ENCODE results near the gene PANX3. TPM values are rescaled to one million over a fixed set of nuclear protein-coding genes. Genes with fewer than 3 reads are reported as not detected.
"Not testable (repeated sequence)": the region's sequence is repeated elsewhere in the genome, so short reads cannot be mapped to it uniquely, and the experiment has no call there.

Gene PANX3
- total RNA-seq, 5 donors from 2014 or later (not counting 1 experiment from before 2014, with no cell fraction given) = not detected

DNA sequence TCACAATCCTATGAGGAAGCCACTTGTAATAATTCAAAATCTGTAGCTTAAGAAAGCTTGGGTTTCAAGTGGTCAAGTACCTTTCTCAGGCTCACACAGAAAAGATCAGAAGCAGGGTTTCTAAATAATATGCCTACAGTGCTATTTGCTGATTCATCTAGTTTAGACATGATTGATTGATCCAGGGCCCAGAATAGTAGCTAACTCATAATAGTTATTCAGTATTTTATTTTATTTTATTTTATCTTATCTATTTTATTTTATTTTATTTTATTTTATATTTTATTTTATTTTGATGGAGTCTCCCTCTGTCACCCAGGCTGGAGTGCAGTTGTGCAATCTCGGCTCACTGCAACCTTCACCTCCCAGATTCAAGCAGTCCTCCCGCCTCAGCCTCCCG, 15.9 kb upstream of the PANX3 start:
- Mint-ChIP-seq H3K4me1 (no peaks in the 10 kb centered on the region), H3K27ac (no peak overlapping the region), H3K4me3 (no peak overlapping the region), H3K36me3 (no peaks in the 10 kb centered on the region), H3K9me3 (no peaks in the 10 kb centered on the region), H3K27me3 (peaks cover 16 to 22% of the 10 kb centered on the region in 2 donors)
- Histone ChIP-seq H3K9me3 (no peaks in the 10 kb centered on the region), H3K4me3 (ENCODE audit: control insufficient read depth in 1 of 2, extremely low read depth in 1 of 2, low read length in 1 of 2) (no peak overlapping the region), H3K27ac (ENCODE audit: low read length) (no peak overlapping the region), H3K36me3 (ENCODE audit: control insufficient read depth in 2 of 2, extremely low read depth in 1 of 2, insufficient read depth in 1 of 2, low read length in 1 of 2) (no peaks in the 10 kb centered on the region), H3K27me3 (replicated peaks in 1 of 2; ENCODE audit: control insufficient read depth in 2 of 2, extremely low read depth in 1 of 2, insufficient read depth in 2 of 2, low read length in 1 of 2) (peaks cover 0 to 3% of the 10 kb centered on the region in 2 experiments), H3K4me1 (ENCODE audit: control insufficient read depth in 1 of 2, extremely low read depth in 1 of 2, insufficient read depth in 2 of 2, low read length in 2 of 2) (no peaks in the 10 kb centered on the region)
- POLR2A ChIA-PET = no interaction called here
- no CpG with 5 or more reads among the region's 3 CpGs for WGBS (ENCODE audit: insufficient coverage)
- CTCF ChIA-PET = interaction anchor here in 1 of 2 donors (1.4 kb wide), 1 partner anchor 10 kb away, joined by 3 read pairs; no protein-coding TSS in a partner anchor
- DNase-seq (no peak), ATAC-seq (replicated peaks in 1 of 4) (no peak)

DNA sequence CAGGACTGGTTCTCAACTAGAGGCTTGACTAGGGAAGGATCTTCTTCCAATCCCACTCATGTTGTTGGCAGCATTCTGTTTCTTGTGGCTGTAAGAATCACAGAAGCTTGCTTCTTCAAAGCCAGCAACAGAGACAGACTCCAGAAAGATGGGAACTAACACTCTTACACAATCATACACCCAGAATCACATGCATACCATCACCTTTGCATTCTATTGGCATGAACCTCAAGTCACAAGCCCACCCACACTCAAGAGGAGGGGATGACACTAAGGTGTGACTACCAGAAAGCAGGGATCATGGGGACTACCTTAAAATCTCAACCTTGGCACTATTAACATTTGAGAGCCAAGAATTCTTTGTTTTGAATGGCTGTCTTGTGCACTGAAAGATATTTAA, 13.6 kb upstream of the PANX3 start:
- H3K4me1 ChIP-seq (ENCODE audit: control insufficient read depth in 1 of 2, extremely low read depth in 1 of 2, insufficient read depth in 2 of 2, low read length in 2 of 2) = no peaks in the 10 kb centered on the region
- Mint-ChIP-seq H3K27me3 (peaks cover 24 to 35% of the 10 kb centered on the region in 2 donors), H3K4me3 (no peak overlapping the region), H3K9me3 (no peaks in the 10 kb centered on the region), H3K4me1 (no peaks in the 10 kb centered on the region), H3K36me3 (no peaks in the 10 kb centered on the region), H3K27ac (no peak overlapping the region)
- no peak overlapping the region for H3K4me3 ChIP-seq (ENCODE audit: control insufficient read depth in 1 of 2, extremely low read depth in 1 of 2, low read length in 1 of 2)
- no peak overlapping the region for H3K27ac ChIP-seq (ENCODE audit: low read length)
- ChIA-PET POLR2A (no interaction called here), CTCF (no interaction called here)
- no peak for DNase-seq
- H3K36me3 ChIP-seq (ENCODE audit: control insufficient read depth in 2 of 2, extremely low read depth in 1 of 2, insufficient read depth in 1 of 2, low read length in 1 of 2) = no peaks in the 10 kb centered on the region
- no peak for ATAC-seq (replicated peaks in 1 of 4)
- no peaks in the 10 kb centered on the region for H3K9me3 ChIP-seq
- peaks cover 0 to 3% of the 10 kb centered on the region in 2 experiments for H3K27me3 ChIP-seq (replicated peaks in 1 of 2; ENCODE audit: control insufficient read depth in 2 of 2, extremely low read depth in 1 of 2, insufficient read depth in 2 of 2, low read length in 1 of 2)

GRCh38 chr11:124600621-124601320, 10.5 kb upstream of the PANX3 start:
- CTCF ChIA-PET = interaction anchor here in 1 of 2 donors (0.7 kb wide), 1 partner anchor 44 kb away, joined by 3 read pairs; no protein-coding TSS in a partner anchor
- no peaks in the 10 kb centered on the region for H3K36me3 Mint-ChIP-seq
- no peak overlapping the region for H3K27ac ChIP-seq (ENCODE audit: low read length)
- no peak overlapping the region for H3K4me3 ChIP-seq (ENCODE audit: control insufficient read depth in 1 of 2, extremely low read depth in 1 of 2, low read length in 1 of 2)
- no peaks in the 10 kb centered on the region for H3K36me3 ChIP-seq (ENCODE audit: control insufficient read depth in 2 of 2, extremely low read depth in 1 of 2, insufficient read depth in 1 of 2, low read length in 1 of 2)
- no CpG with 5 or more reads among the region's 5 CpGs for WGBS (ENCODE audit: insufficient coverage)
- no peaks in the 10 kb centered on the region for H3K9me3 ChIP-seq
- no peak overlapping the region for H3K27ac Mint-ChIP-seq
- no peaks in the 10 kb centered on the region for H3K27me3 ChIP-seq (replicated peaks in 1 of 2; ENCODE audit: control insufficient read depth in 2 of 2, extremely low read depth in 1 of 2, insufficient read depth in 2 of 2, low read length in 1 of 2)
- H3K4me1 ChIP-seq (ENCODE audit: control insufficient read depth in 1 of 2, extremely low read depth in 1 of 2, insufficient read depth in 2 of 2, low read length in 2 of 2) = no peaks in the 10 kb centered on the region
- DNase-seq = no peak
- H3K27me3 Mint-ChIP-seq = peaks cover 24 to 38% of the 10 kb centered on the region in 2 donors
- no peaks in the 10 kb centered on the region for H3K4me1 Mint-ChIP-seq
- H3K9me3 Mint-ChIP-seq = no peaks in the 10 kb centered on the region
- POLR2A ChIA-PET = interaction anchor here in 1 of 2 donors (0.5 kb wide), 1 partner anchor 824 kb away, joined by 4 read pairs; no protein-coding TSS in a partner anchor
- no peak for ATAC-seq (replicated peaks in 1 of 4)
- H3K4me3 Mint-ChIP-seq = no peak overlapping the region

GRCh38 chr11:124602193-124602592, 9.0 kb upstream of the PANX3 start:
- 42% methylated on average over 3 of the region's 3 CpGs for WGBS (ENCODE audit: insufficient coverage)
- Histone ChIP-seq H3K4me3 (ENCODE audit: control insufficient read depth in 1 of 2, extremely low read depth in 1 of 2, low read length in 1 of 2) (no peak overlapping the region), H3K27me3 (replicated peaks in 1 of 2; ENCODE audit: control insufficient read depth in 2 of 2, extremely low read depth in 1 of 2, insufficient read depth in 2 of 2, low read length in 1 of 2) (no peaks in the 10 kb centered on the region), H3K4me1 (ENCODE audit: control insufficient read depth in 1 of 2, extremely low read depth in 1 of 2, insufficient read depth in 2 of 2, low read length in 2 of 2) (no peaks in the 10 kb centered on the region), H3K27ac (ENCODE audit: low read length) (no peak overlapping the region), H3K36me3 (ENCODE audit: control insufficient read depth in 2 of 2, extremely low read depth in 1 of 2, insufficient read depth in 1 of 2, low read length in 1 of 2) (no peaks in the 10 kb centered on the region), H3K9me3 (no peaks in the 10 kb centered on the region)
- Mint-ChIP-seq H3K36me3 (no peaks in the 10 kb centered on the region), H3K27me3 (peaks cover 19 to 35% of the 10 kb centered on the region in 2 donors), H3K9me3 (no peaks in the 10 kb centered on the region), H3K4me1 (no peaks in the 10 kb centered on the region), H3K4me3 (no peak overlapping the region), H3K27ac (no peak overlapping the region)
- CTCF ChIA-PET = no interaction called here
- ATAC-seq (replicated peaks in 1 of 4) (no peak), DNase-seq (no peak)
- POLR2A ChIA-PET = interaction anchor here in 1 of 2 donors (0.6 kb wide), 1 partner anchor 387 kb away, joined by 5 read pairs; no protein-coding TSS in a partner anchor

DNA sequence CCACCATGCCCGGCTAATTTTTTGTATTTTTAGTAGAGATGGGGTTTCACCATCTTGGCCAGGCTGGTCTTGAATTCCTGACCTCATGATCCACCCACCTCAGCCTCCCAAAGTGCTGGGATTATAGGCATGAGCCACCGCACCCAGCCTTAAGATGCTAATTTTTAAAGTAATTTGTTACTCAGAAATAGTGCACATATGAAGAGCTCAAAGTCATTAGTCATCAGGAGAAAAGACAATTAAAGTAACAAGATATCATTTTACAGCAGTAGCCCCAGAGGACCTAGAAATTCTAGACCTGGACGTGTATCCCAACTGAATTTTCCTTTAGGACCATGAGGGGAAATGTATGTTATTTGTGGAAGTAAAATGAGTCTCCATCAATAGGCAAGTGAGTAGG, 8.5 kb upstream of the PANX3 start:
- H3K4me1 ChIP-seq (ENCODE audit: control insufficient read depth in 1 of 2, extremely low read depth in 1 of 2, insufficient read depth in 2 of 2, low read length in 2 of 2); H3K4me3 Mint-ChIP-seq; H3K9me3 ChIP-seq; H3K36me3 ChIP-seq (ENCODE audit: control insufficient read depth in 2 of 2, extremely low read depth in 1 of 2, insufficient read depth in 1 of 2, low read length in 1 of 2); H3K27ac ChIP-seq (ENCODE audit: low read length); H3K27me3 ChIP-seq (replicated peaks in 1 of 2; ENCODE audit: control insufficient read depth in 2 of 2, extremely low read depth in 1 of 2, insufficient read depth in 2 of 2, low read length in 1 of 2); CTCF ChIA-PET; H3K4me1 Mint-ChIP-seq; POLR2A ChIA-PET; H3K9me3 Mint-ChIP-seq; H3K36me3 Mint-ChIP-seq; ATAC-seq (replicated peaks in 1 of 4); DNase-seq; H3K27ac Mint-ChIP-seq; H3K4me3 ChIP-seq (ENCODE audit: control insufficient read depth in 1 of 2, extremely low read depth in 1 of 2, low read length in 1 of 2): not testable (repeated sequence)
- peaks cover 15 to 30% of the 10 kb centered on the region in 2 donors for H3K27me3 Mint-ChIP-seq
- WGBS (ENCODE audit: insufficient coverage) = no CpG with 5 or more reads among the region's 3 CpGs

GRCh38 chr11:124605719-124606118, 5.5 kb upstream of the PANX3 start:
- Histone ChIP-seq H3K36me3 (ENCODE audit: control insufficient read depth in 2 of 2, extremely low read depth in 1 of 2, insufficient read depth in 1 of 2, low read length in 1 of 2) (no peaks in the 10 kb centered on the region), H3K27me3 (replicated peaks in 1 of 2; ENCODE audit: control insufficient read depth in 2 of 2, extremely low read depth in 1 of 2, insufficient read depth in 2 of 2, low read length in 1 of 2) (no peaks in the 10 kb centered on the region), H3K9me3 (no peaks in the 10 kb centered on the region), H3K4me3 (ENCODE audit: control insufficient read depth in 1 of 2, extremely low read depth in 1 of 2, low read length in 1 of 2) (no peak overlapping the region), H3K27ac (ENCODE audit: low read length) (no peak overlapping the region), H3K4me1 (ENCODE audit: control insufficient read depth in 1 of 2, extremely low read depth in 1 of 2, insufficient read depth in 2 of 2, low read length in 2 of 2) (no peaks in the 10 kb centered on the region)
- CTCF ChIA-PET = interaction anchor here in 1 of 2 donors (1.1 kb wide), 1 partner anchor 189 kb away, joined by 3 read pairs; no protein-coding TSS in a partner anchor
- POLR2A ChIA-PET = no interaction called here
- ATAC-seq (replicated peaks in 1 of 4) = no peak
- Mint-ChIP-seq H3K36me3 (no peaks in the 10 kb centered on the region), H3K4me3 (no peak overlapping the region), H3K4me1 (no peaks in the 10 kb centered on the region), H3K9me3 (no peaks in the 10 kb centered on the region), H3K27ac (no peak overlapping the region), H3K27me3 (peaks cover 8 to 17% of the 10 kb centered on the region in 2 donors)
- 56% methylated on average over 1 of the region's 3 CpGs for WGBS (ENCODE audit: insufficient coverage)
- no peak for DNase-seq

Measured in T-cell (primary cell).